Endothelial cell of umbilical vein (primary cell): ENCODE results near the gene FBN2. TPM values are rescaled to one million over a fixed set of nuclear protein-coding genes. Genes with fewer than 3 reads are reported as not detected.

Experiments used
- BruUV-seq: library from RNA; stranded (reverse); fragments of 400-500 nt; replicated peaks from 2 replicates; lab custom pipeline; 2021; lab: Mats Ljungman, UMichigan
- CTCF ChIA-PET: fragments of 300-600, 350-600 bp; sonication (Branson Sonifier 250); formaldehyde crosslinking; loops from one replicate; lab custom pipeline; 2021; ENCODE audit warnings: antibody characterized with exemption, inconsistent platforms; lab: Charles Lee
- POLR2A ChIA-PET: fragments of 300-600, 350-600 bp; sonication (Branson Sonifier 250); formaldehyde crosslinking; loops from one replicate; lab custom pipeline; 2021; ENCODE audit warnings: antibody characterized with exemption, inconsistent platforms; lab: Charles Lee
- DNase-seq: peaks from one replicate; pipeline ENCODE4 v3.0.0-alpha.2; 2011; ENCODE audit warnings: low read depth, low spot score
- FAIRE-seq: peaks from 2 replicates; lab custom pipeline; 2011; peaks lifted over from hg19 to GRCh38; lab: Jason Lieb, UNC
- H2AFZ ChIP-seq: 2 replicates; pipeline ENCODE4 v1.6.0; 2012; ENCODE audit warnings: low read depth, low read length, control low read depth, inconsistent platforms
- H3K27ac ChIP-seq: 2 replicates; pipeline ENCODE4 v1.5.1; 2011; ENCODE audit warnings: low read depth, mild to moderate bottlenecking, control low read depth, low read length, moderate library complexity; ENCODE audit not compliant: insufficient read depth
- H3K27me3 ChIP-seq, 2 experiments: 2 replicates each; pipeline versions ENCODE4 v1.6.0 to v1.6.1; 2011; ENCODE audit warnings: low read length in 2 of 2, mixed read lengths in 1 of 2; ENCODE audit not compliant: control insufficient read depth in 2 of 2, insufficient read depth in 2 of 2
- H3K36me3 ChIP-seq, 2 experiments: 2 replicates in 1 of 2; 3 replicates in 1 of 2; pipeline ENCODE4 v1.5.1; 2011; ENCODE audit warnings: low read length in 2 of 2, mild to moderate bottlenecking in 1 of 2, moderate library complexity in 1 of 2; ENCODE audit not compliant: control insufficient read depth in 2 of 2, insufficient read depth in 2 of 2; ENCODE audit errors: extremely low read depth in 1 of 2
- H3K4me1 ChIP-seq: 3 replicates; pipeline ENCODE4 v1.5.1; 2011; ENCODE audit warnings: mild to moderate bottlenecking, low read length; ENCODE audit not compliant: control insufficient read depth, insufficient read depth; ENCODE audit errors: extremely low read depth
- H3K4me2 ChIP-seq: 2 replicates; pipeline ENCODE4 v1.6.1; 2011; ENCODE audit warnings: low read length, control low read depth, mixed read lengths; ENCODE audit not compliant: insufficient read depth
- H3K4me3 ChIP-seq, 3 experiments: fragments of 200-600 bp in 1 of 3; sonication (generic), shearing (Covaris generic) in 1 of 3; replicated peaks in 1 of 3; 2 replicates each; pipeline ENCODE4 v1.5.1; 2011 to 2016; ENCODE audit warnings: control low read depth in 3 of 3, low read length in 3 of 3, mild to moderate bottlenecking in 2 of 3, inconsistent platforms in 1 of 3, low read depth in 1 of 3, moderate library complexity in 1 of 3; ENCODE audit not compliant: insufficient read depth in 1 of 3
- H3K79me2 ChIP-seq: 2 replicates; pipeline ENCODE4 v1.6.0; 2012; ENCODE audit warnings: low read length, inconsistent platforms; ENCODE audit not compliant: control insufficient read depth, insufficient read depth
- H3K9ac ChIP-seq: replicated peaks from 2 replicates; pipeline ENCODE3; 2011; ENCODE audit warnings: low read length, control low read depth; ENCODE audit not compliant: insufficient read depth; ENCODE audit errors: extremely low read depth
- H3K9me1 ChIP-seq: replicated peaks from 3 replicates; pipeline ENCODE4 v1.6.0; 2011; ENCODE audit warnings: mild to moderate bottlenecking, low read length; ENCODE audit not compliant: control insufficient read depth, insufficient read depth; ENCODE audit errors: extremely low read depth
- H3K9me3 ChIP-seq: replicated peaks from 2 replicates; pipeline ENCODE4 v1.5.1; 2012; ENCODE audit warnings: low read length, inconsistent platforms; ENCODE audit not compliant: control insufficient read depth, insufficient read depth
- H4K20me1 ChIP-seq: replicated peaks from 2 replicates; pipeline ENCODE3; 2011; ENCODE audit warnings: mild to moderate bottlenecking, low read length; ENCODE audit not compliant: control insufficient read depth, insufficient read depth; ENCODE audit errors: extremely low read depth
- CTCF ChIP-seq, 2 donors: IDR thresholded peaks; 1 replicate in 1 of 2; 2 replicates in 1 of 2; pipeline ENCODE4 v1.5.1; 2011; ENCODE audit warnings: low read length in 2 of 2, mild to moderate bottlenecking in 2 of 2, moderate library complexity in 2 of 2, control low read depth in 1 of 2, inconsistent platforms in 1 of 2, low read depth in 1 of 2; ENCODE audit not compliant: insufficient read depth in 1 of 2; ENCODE audit errors: extremely low read depth in 1 of 2
- EZH2 ChIP-seq: IDR thresholded peaks from 2 replicates; pipeline ENCODE4 v1.6.1; 2012; ENCODE audit warnings: borderline replicate concordance, low read depth, mild to moderate bottlenecking, moderate library complexity, low read length, inconsistent platforms; ENCODE audit not compliant: severe bottlenecking
- FOS ChIP-seq: IDR thresholded peaks from 2 replicates; pipeline ENCODE4 v1.6.1; 2011; ENCODE audit warnings: mild to moderate bottlenecking, low read length, moderate library complexity, borderline replicate concordance; ENCODE audit not compliant: insufficient read depth
- GATA2 ChIP-seq: IDR thresholded peaks from 2 replicates; pipeline ENCODE4 v1.7.0; 2011; ENCODE audit warnings: low read depth, mild to moderate bottlenecking, moderate library complexity, mixed read lengths, low read length; ENCODE audit not compliant: insufficient read length, insufficient read depth
- JUN ChIP-seq: IDR thresholded peaks from 2 replicates; pipeline ENCODE4 v1.6.1; 2011; ENCODE audit warnings: borderline replicate concordance, low read depth; ENCODE audit not compliant: insufficient read length, insufficient read depth
- MAX ChIP-seq: IDR thresholded peaks from 2 replicates; pipeline ENCODE4 v1.6.1; 2011; ENCODE audit not compliant: insufficient read depth, insufficient read length
- MYC ChIP-seq: IDR thresholded peaks from one replicate; pipeline ENCODE4 v1.6.1; 2011; ENCODE audit warnings: mild to moderate bottlenecking, low read depth, low read length
- POLR2A ChIP-seq: IDR thresholded peaks from 2 replicates; pipeline ENCODE4 v1.6.1; 2012; ENCODE audit warnings: low read depth, mild to moderate bottlenecking, control low read depth, low read length
- POLR2AphosphoS5 ChIP-seq: IDR thresholded peaks from 2 replicates; pipeline ENCODE4 v1.6.1; 2012; ENCODE audit warnings: low read depth, mild to moderate bottlenecking, control low read depth, low read length, moderate library complexity; ENCODE audit not compliant: insufficient read depth
- dilution Hi-C: fragments of 300-500 bp; cut with MboI; formaldehyde crosslinking; loops from one replicate; pipeline ENCODE4 v1.15.0; 2019; ENCODE audit warnings: low sequenced_read_pairs; ENCODE audit not compliant: extremely low pct_ligation_motif_present
- intact Hi-C: fragments of 100-400 bp; cut with micrococcal nuclease; formaldehyde crosslinking; loops from one replicate; pipeline ENCODE4 v1.10.0; 2022
- polyA plus RNA-seq, 4 experiments: library from polyadenylated mRNA; depleted of rRNA in 3 of 4; stranded (reverse) in 3 of 4; unstranded in 1 of 4; fragments of >200 nt; gene quantifications; 2 replicates each; pipeline versions ENCODE4 v1.2.1 to v1.2.3, GENCODE V29; 2011 to 2012; ENCODE audit warnings: missing spikeins in 1 of 4
- total RNA-seq: library from RNA; stranded (reverse); gene quantifications from 2 replicates; pipeline ENCODE4 v1.2.3, GENCODE V29; 2021

The FBN2 gene
- total and polyA plus RNA-seq, 2 donors (not counting 3 experiments of a cell fraction or from before 2014, with no cell fraction given) = 21.8 to 57.4 TPM

GRCh38 chr5:128528126-128528525, 9.9 kb downstream of the FBN2 start:
- H3K9me3 ChIP-seq = no peaks in the 10 kb centered on the region
- ChIA-PET CTCF (no interaction called here), POLR2A (interaction anchor here (0.7 kb wide), 1 partner anchor 23 kb away, joined by 3 read pairs; no protein-coding TSS in a partner anchor)
- H3K27me3 ChIP-seq = no peaks in the 10 kb centered on the region
- dilution Hi-C loops = no loop called here
- intact Hi-C loops = no loop called here
- no peaks in the 10 kb centered on the region for H4K20me1 ChIP-seq
- no peak overlapping the region for H2AFZ ChIP-seq
- no peak overlapping the region for H3K4me2 ChIP-seq
- H3K9ac ChIP-seq = no peak overlapping the region
- FAIRE-seq (no peak), DNase-seq (no peak)
- BruUV-seq = no TSS peak
- no peaks in the 10 kb centered on the region for H3K4me1 ChIP-seq
- no peaks in the 10 kb centered on the region for H3K9me1 ChIP-seq
- TF ChIP-seq CTCF (IDR thresholded peaks at IDR 0.05; ENCODE audit: extremely low read depth in 1 of 2, insufficient read depth in 1 of 2, low read depth in 1 of 2, low read length in 2 of 2) (no peak), GATA2 (no peak), POLR2A (no peak), POLR2AphosphoS5 (no peak), FOS (no peak), JUN (no peak), MYC (no peak), EZH2 (no peak), MAX (no peak)
- H3K27ac ChIP-seq = no peak overlapping the region
- no peaks in the 10 kb centered on the region for H3K79me2 ChIP-seq
- no peak overlapping the region for H3K4me3 ChIP-seq
- peaks cover 0 to 4% of the 10 kb centered on the region in 2 experiments for H3K36me3 ChIP-seq
